GDM1 (cell line): ENCODE results near the gene CRPPA.

Experiments
- DNase-seq: peaks from one replicate; lab custom pipeline; 2025; lab: John Stamatoyannopoulos, UW

Gene CRPPA

DNA sequence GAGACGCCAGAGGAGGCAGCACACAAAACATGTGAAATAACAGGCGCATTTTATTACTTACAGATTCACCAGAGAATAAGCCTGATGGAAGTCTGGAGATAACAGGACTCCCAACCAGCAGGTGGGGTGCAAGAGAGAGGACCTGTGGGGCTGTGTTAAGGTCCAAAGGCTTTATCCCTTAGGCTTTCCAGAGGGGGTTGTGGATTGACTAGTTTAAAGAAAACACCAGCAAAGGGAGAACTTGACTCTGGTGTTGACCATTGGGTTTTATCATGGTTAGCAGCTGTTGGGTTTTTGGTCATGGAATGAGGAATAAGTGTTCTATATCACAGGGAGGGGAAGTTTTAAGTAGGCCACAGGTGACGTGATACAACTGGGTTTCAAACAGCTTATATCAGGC, 1.6 kb upstream of the CRPPA start:
- DNase-seq = no peak

- DNase-seq = no peak
Measured at GRCh38 chr7:16422103-16422435, 731 bp upstream of the CRPPA start.

- peak; percentile 25 for DNase-seq
Measured at GRCh38 chr7:16420649-16421332, 547 bp downstream of the CRPPA start.

DNA sequence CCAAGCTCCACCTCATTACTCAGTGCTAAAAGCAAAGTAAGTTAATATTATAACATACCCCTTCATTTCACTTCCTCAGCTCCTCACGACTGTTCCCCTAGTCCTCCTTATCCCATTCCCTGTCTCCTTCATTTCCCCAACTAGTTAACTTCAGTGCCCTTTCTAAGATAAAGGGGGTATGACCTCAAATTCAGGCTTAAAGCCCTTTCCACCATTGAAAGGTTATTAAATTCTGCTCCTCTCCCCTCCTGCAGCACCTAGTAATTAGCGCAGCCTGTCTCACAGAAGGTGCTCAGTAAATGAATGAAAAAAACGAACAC, 1.0 kb downstream of the CRPPA start:
- DNase-seq = no peak

DNA sequence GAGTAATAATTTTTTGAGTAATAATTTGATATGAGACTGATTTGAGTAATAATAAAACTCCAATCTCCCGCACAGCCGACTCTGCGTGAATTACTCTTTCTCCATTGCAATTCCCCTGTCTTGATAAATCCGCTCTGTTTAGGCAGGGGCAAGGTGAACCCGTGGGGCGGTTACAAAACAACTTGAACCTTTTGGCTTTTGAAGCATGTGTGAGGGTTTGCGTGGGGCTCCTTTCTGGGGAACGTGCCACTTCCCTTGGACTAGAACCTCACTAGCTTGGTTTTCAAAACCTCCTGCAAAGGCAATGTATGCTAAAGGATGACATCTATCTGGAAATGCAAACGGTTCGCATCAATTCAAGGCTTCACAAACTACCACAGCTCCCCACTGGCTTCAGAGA, 1.5 kb downstream of the CRPPA start:
- no peak for DNase-seq

- DNase-seq = no peak
Measured at GRCh38 chr7:16419126-16419525, 2.2 kb downstream of the CRPPA start.

DNA sequence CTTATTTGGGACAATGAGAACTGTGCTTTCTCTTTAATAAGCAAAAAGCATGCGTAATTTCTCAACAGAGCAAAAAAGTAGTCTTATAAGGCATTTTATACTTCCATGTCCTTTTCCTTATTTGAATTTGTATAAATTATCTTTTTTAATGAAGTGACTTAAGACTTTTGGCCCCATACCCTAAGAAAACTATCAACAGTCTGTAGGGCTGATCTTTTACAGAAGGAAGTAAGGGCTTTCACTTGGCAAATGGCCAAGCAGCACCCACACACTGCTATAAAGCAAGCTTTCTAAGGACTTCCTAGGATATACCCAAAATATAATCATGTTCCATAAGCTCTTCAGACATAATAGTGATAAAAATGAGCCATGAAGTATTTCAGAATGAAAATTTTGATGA, 3.4 kb downstream of the CRPPA start:
- no peak for DNase-seq

DNA sequence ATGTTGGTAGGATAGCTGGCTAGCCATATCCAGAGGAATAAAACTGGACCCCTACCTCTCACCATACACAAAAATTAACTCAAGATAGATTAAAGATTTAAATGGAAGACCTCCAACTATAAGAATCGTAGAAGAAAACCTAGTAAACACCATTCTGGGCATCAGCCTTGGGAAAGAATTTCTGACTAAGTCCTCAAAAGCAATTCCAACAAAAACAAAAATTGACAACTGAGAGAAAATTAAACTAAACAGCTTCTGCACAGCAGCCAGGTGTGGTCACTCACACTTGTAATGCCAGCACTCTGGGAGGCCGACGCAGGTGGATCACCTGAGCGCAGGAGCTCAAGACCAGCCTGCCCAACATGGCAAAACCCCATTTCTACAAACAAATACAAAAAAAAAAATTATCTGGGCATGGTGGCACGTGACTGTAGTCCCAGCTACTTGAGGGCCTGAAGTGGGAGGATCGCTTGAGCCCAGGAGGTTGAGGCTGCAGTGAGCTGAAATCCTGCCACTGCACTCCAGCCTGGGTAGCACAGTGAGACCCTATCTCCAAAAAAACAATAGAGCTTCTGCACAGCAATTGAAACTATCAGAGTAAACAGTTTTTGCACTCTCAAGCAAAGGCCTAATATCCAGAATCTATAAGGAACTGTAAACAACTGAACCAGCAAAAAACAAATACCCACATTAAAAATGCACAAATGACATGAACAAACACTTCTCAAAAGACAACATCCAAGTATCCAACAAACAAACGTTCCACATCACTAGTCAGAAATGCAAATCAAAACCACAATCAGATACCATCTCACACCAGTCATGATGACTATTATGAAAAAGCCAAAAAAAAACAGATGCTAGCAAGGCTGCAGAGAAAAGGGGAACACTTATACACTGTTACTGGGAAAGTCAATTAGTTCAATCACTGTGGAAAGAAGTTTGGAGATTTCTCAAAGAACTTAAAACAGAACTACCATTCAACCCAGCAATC, 4.8 kb downstream of the CRPPA start:
- DNase-seq = no peak

DNA sequence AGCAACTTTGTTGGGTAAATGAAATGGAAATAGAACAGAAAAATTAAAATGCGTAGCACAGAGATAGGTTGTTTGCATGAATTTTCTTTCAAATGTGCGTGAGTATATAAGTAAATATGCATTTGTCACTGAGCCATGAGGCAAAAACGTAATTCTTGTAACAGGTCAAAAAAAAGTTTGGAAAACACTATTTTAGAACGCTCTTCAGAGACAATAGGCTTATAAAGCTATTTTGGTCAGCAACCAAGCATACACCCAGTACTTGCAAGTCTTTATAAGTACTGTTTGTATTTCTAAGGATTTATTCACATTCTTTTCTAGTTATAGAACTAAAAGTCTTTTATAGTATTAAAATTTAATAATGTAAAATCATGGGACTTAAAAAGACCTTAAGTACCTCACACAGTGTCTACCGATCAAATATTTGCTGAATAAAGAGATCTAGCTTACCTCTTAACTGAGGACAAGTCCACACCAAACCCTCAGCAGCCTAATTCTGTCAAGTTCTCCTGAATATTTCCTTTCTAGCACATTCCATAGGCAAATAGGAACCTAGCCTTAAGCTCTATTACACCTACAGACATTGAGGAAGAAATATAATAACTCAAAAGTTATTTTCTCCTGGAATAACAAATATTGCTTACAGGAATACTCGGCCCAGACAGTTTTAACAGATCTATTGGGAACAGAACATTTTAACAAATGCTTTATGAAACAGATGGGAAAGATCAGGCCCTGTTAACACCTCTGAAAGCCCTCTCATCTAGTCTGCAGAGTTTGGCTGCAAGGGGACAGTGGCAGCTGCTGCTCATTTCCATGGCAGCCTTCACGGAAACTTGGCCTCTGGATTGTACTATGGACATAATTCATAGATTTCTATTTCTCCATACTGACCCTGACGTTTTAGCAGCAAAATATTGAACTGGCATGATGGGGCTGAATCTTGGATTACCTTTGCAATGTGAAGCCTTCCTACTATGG, 8.8 kb downstream of the CRPPA start:
- DNase-seq = no peak

DNA sequence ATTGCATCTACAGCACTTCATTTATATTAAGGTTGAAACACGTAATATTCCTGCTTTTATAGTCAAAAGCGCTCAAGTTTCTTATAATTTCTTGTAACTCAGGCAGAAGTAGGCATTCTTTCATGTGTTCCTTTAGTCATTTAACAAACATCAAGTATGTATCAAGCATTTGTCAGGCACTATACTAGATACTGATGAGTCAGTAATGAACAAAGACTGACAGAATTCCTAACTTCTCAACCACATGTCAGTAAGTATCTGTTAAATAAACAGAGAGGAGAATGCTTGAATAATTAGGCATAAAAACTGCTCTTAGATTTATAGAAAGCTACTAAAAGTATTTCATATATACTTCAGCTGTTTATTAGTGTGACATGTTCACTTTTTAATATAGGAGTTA, 9.9 kb downstream of the CRPPA start:
- DNase-seq = no peak

DNA sequence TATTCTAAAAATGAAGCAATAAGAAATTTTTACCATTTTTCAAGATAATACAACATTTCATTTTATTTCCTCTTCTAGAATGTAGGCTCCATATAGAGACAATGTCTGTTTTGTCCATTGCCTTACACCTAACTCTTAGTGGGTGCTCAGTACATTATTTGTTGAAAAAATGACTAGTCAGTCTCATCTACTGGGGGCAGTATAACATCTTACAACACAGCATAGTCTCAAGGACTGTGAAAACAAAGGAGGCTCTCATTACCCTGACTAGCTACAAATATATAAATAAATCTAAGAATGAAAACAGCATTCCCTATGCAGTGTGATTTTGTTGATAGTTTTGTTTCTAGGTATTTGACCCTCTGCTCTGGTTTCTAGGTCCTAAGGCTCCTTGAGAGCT, 11.6 kb downstream of the CRPPA start:
- DNase-seq = no peak

DNA sequence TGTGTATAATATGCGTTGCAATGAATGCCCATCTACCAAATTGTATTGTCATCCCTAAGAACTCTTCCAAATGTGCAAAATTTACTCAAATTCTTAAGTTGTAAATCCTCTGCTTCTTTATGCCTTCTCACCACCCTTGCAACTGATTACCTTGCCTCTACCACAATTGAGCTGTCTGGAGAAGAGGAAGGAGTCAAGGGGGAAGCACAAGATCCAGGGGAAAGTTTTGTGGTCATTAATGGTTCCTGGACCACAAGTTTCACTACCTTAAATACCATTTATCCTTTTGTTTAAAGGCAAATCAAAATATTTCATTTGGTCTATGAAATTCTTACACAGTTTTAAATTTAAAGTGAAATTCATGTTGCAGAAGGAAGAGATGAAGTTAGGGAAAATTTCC, 16.7 kb downstream of the CRPPA start:
- no peak for DNase-seq

DNA sequence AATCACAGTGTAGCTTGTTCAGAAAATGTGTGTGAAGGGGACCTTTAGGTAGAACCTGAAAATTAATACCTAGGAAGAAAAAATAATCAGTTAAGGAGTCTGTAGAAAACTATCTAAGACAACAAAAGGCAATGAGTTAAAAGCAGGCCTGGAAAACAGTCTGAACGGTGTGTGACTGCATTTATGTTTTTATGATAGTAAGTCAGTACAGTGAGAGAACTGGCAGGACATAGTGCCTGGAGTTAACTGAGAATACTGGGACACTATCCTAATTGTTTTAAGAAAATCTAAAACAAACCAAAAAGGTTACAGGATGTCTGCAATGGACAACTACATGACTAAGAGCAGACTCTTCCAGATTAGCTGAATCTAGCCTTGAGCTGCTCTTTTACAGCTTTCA, 17.9 kb downstream of the CRPPA start:
- DNase-seq = no peak

DNA sequence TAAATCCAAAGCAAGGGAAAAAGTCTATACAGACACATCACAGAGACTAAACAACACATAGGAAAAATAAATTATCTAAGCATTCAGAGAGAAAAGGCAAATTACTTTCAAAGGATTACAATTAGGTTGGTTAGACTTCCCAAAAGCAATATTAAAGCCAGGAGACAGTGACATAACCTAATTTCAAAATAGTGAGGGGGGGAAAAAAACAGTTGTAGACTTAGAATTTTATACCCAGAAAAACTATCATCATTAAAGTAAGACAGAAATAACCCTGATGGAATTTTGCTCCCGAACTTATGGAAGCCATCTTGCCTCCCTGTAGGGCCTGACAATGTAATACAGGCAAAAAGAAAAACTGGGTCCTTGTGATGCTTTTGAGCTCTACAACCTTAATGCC, 18.4 kb downstream of the CRPPA start:
- DNase-seq = no peak

GRCh38 chr7:16402091-16402490, 19.2 kb downstream of the CRPPA start:
- DNase-seq = no peak

- no peak for DNase-seq
Measured at GRCh38 chr7:16400893-16401275, 20.5 kb downstream of the CRPPA start.

DNA sequence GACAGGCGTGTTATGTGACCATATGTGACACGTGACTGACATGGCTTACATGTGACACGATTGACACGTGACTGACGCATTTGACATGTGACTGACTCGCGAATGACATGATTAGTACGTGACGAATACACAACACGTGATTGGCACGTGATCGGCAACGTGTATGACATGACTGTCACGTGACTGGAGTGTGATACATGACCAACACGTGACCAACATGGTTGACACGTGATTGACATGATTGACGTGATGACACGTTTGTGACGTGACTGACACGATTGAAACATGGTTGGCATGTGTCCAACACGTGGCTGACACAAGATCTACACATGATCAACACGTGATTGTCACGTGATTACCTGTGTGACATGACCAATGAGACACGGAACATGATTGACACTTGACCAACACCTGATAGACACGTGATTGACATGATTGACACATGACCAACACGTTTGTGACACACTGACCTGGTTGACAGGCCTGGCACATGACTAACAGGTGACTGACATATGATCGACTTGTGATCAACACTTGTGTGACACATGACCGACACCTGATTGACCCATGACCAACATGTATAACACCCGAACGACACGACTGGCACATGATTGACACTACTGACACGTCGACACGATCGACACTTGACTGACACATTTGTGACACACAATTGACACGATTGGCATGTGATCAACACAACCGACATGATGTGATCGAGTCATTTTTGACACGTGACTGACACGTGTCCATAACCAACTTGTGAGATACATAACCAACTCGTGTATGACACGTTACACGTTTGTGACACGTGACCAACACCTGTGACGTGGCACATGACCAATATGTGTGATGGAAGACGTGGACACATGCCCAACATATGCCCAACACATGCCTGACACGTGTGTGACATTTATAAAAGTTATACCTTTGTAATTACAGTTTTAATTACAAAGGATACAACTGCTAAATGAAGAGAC, 21.1 kb downstream of the CRPPA start:
- DNase-seq = no peak

DNA sequence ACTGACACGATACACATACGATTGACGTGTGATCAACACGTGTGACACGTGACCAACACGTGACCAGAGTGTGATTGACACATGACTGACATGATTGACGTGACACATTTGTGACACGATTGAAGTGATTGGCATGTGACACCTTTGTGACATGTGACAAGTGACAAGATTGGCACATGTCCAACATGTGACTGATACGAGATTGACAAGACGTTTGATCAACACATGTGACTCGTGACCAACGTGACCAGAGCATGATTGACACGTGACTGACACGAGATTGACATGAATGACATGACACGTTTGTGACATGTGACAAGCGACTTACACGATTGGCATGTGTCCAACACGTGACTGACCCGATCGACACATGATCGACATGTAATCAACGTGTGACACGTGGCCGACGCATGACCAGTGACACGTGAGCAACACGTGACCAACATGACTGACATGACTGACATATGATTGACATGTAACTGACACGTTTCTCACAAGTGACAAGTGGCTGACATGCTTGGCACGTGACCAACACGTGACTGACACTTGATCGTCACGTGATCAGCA, 22.0 kb downstream of the CRPPA start:
- DNase-seq = no peak

GRCh38 chr7:16398146-16399017, 23.0 kb downstream of the CRPPA start:
- no peak for DNase-seq
